GM12874 (cell line): Measurements from ENCODE around the gene DIDO1.

Experiments
- TF ChIP-seq, protein P1 (sequence below): IDR thresholded peaks from 2 replicates; pipeline ENCODE4 v1.5.1; 2011; ENCODE audit warnings: low read depth, mild to moderate bottlenecking, control low read depth, low read length, moderate library complexity; ENCODE audit not compliant: insufficient read depth

DIDO1 gene

DNA sequence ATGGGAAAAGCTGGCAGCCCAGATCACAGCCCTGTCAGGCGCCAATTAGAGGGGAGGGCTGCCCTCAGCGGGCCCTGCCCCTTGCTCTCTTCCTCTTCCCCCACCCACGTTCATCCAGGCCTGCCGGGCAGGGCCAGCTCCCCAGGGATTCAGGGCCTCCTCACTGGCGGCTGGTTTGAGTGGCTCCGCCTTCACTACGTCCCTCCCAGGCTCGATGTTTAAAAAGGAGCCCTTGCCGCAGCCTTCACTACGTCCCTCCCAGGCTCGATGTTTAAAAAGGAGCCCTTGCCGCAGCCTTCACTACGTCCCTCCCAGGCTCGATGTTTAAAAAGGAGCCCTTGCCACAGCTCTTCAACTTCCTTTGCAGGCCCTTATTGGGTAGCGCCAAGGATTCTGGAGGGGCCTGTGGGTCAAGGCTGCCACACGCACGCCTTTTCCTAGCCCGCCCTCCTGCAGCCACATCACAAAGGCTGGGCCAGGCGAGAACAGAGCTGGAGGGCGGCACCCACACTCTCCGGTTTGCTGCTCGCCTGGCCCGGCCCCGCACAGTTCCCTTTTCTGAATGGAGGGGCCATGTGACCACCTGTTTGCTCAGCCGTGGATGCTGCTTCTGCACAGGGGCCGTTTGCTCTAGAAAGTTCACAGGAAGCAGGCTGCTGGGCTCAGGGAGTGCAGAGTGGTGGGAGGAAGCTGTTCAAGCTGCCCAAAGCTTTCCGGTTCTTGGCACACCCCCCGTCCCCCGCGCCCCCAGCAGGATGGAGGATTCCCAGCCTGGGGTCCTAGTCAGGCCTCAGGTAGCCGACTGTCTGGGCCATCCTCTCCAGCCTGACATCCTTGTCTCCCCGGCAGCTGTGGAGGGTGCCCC lies 27.8 kb upstream of the DIDO1 start:
- TF ChIP-seq, protein P1, sequence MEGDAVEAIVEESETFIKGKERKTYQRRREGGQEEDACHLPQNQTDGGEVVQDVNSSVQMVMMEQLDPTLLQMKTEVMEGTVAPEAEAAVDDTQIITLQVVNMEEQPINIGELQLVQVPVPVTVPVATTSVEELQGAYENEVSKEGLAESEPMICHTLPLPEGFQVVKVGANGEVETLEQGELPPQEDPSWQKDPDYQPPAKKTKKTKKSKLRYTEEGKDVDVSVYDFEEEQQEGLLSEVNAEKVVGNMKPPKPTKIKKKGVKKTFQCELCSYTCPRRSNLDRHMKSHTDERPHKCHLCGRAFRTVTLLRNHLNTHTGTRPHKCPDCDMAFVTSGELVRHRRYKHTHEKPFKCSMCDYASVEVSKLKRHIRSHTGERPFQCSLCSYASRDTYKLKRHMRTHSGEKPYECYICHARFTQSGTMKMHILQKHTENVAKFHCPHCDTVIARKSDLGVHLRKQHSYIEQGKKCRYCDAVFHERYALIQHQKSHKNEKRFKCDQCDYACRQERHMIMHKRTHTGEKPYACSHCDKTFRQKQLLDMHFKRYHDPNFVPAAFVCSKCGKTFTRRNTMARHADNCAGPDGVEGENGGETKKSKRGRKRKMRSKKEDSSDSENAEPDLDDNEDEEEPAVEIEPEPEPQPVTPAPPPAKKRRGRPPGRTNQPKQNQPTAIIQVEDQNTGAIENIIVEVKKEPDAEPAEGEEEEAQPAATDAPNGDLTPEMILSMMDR = no peak

DNA sequence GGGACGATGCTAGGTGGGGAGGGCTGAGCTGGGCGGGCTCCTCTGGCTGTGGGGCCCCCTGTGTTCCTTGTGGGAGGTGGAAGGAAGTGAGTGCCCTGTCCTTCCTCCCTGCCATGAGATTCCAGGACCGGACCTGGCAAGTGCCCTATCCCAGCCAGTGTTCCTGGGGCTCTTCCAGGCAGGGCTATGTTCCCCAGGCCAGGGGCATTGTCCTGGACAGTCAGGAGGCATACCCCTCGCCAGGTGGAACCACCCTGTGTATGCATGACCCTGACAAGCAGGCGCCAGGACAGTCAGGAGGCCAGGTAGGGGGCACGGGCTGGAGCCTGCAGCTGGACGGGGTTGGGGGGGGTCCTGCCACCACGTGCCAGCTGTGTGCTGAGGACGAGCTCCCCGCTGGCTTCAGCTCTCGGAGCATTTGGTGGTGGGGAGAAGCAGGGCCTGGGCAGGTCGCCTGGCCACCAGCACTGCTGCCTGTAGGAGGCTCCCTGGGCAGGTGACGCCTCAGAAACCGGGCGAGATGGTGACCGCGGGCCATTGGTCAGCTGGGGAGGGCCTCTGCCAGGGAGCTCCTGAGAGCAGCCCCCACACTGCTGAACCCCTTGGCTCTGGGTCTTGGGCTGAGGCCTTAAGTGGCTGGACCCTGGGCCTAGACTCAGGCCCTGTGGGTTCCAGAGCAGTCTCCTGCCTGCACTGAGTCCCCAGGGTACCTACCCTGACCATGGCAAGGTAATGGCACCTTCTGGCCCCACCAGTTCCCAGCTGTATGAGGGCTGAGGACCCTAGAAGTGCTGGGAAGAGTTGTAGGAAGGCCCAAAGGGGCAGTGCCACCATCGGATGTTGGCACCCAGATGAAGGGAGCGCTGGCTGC lies 26.9 kb upstream of the DIDO1 start:
- TF ChIP-seq, protein P1 = no peak

DNA sequence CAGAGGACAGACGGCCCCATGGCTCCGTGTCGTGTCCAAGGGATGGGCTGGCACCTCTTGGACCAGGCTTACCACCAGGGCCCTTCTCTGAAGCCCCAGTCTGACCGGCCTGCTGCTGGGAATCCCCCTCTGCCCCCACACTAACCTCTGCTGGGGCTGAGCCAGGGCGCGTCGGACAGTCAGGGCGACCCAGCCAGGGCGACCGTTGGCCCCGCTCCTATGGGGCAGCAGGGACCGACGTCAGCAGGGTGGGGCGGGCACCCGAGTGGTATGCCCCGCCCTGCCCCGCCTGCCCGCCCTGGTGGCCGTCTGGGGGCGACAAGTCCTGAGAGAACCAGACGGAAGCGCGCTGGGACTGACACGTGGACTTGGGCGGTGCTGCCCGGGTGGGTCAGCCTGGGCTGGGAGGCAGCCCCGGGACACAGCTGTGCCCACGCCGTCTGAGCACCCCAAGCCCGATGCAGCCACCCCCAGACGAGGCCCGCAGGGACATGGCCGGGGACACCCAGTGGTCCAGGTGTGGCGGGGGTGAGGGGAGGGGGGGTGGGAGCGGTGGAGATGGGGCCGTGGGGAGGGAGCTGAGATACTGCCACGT lies 26.2 kb upstream of the DIDO1 start, which contains the start of gene SLC17A9:
Gene SLC17A9, plus strand, starts transcription at position 337 of the 595 bp plus-strand sequence. Its CDS starts 122 bp downstream, at position 459.
- TF ChIP-seq, protein P1 = peak; percentile 24; the same call in 1 of the 2 replicates

DNA sequence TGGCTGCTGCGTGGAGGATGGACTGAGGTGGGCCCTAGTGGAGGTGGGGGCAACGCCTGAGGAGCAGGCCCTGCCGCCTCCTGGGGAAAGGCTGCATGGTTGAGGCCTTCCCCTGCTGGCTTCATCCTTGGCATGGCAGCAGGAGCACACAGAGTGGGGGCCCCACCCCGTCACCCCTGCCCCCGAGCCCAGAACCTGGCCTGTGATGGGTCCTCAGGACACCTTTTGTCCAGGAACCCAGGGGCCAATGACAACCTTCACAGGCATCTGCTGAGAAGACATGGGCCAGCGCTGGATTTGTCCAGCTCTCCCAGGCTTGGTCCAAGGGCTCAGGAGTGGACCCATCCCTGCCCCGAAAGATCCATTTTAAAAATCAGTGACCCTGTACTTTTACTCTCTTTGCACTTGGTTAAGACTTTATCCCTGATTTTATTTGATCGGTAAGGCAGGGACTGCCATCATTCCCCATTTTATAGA lies 25.6 kb upstream of the DIDO1 start:
- TF ChIP-seq, protein P1 = no peak

DNA sequence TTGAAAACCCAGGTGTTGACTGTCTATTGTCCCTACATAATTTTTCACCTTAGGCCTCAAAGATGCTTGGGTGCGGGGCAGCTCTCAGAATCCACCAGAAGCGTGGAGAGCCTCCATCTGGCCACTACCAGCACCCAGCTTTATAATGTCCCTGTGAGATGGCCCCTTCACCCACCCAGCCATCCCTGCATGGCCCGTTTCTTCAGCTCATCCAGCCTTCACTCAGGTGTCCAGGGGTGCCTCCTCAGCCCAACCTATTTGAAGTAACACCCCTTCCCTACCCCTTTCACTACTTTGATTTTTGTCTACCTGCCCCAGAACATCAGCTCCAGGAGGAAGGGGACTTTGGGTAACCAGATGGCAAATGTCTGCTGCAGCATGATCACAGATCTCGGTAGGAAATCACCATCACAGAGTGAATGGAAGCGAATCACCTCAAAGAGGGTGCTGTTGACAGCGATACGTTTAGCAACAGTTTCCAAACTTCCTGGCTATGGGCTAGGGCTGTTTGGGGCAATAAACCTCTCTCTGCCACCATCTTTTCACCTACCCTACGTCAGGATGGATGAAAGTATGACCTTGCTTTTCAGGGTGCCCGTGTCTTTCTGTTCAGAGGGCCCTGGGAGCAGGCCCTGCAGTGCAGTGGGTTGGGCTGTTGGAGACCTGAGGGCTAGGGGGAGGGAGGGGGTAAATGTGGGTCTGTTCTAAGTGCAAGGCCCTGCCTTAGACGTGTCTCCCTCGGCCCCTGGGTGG lies 25.0 kb upstream of the DIDO1 start:
- TF ChIP-seq, protein P1 = no peak

DNA sequence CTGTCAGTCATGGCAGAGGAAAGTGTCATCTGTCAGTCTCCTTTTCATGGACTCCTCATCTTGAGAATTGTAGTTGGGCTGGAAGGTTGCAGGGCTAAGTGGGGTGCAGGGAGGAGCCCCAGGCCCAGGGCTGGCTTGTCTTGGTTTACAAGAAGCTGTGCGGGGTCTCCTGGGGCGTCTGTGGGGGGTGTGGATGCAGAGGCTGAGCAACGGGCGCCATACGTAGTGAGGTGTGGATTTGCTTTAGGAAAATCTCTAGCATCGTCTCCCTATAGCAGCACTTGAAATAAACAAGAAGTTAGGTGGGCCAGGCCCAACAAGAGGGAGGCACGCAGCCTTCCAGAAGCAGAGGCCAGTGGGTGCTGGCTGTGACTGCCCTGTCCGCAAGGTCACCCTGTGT lies 24.4 kb upstream of the DIDO1 start:
- TF ChIP-seq, protein P1 = no peak
